Hepatocyte (in vitro differentiated cells): ENCODE measurements around the gene OVOL2.

ENCODE experiments used
- CTCF ChIP-seq: fragments of 200-600 bp; sonication (generic); IDR thresholded peaks from 2 replicates; pipeline ENCODE4 v1.5.1; 2016; ENCODE audit warnings: antibody characterized with exemption, mild to moderate bottlenecking; ENCODE audit not compliant: poor library complexity
- EZH2 ChIP-seq: fragments of 200-600 bp; sonication (generic); IDR thresholded peaks from 2 replicates; pipeline ENCODE4 v1.6.1; 2016; ENCODE audit warnings: antibody characterized with exemption, mild to moderate bottlenecking, borderline replicate concordance

- no peak for TF ChIP-seq CTCF
- TF ChIP-seq EZH2: no peak
These were observed 43.6 kb upstream of the OVOL2 start for GRCh38 chr20:18101125-18101810.
